Measurements from ENCODE around the gene CXorf66.
"Not testable (repeated sequence)": the region's sequence is repeated elsewhere in the genome, so short reads cannot be mapped to it uniquely, and the experiment has no call there.

The CXorf66 gene

GRCh38 chrX:139965421-139965820 lies at the start of gene CXorf66:
CXorf66 (minus strand) TSS chrX:139965521; CDS start chrX:139965496, 25 bp downstream.
- DNase-seq (ENCODE audit: extremely low read depth in 1 of 2, low read depth in 1 of 2), result no peak

- no peak for DNase-seq (ENCODE audit: extremely low read depth in 1 of 2, low read depth in 1 of 2)
Measured at GRCh38 chrX:139982856-139983255, 17.5 kb upstream of the CXorf66 start.

- DNase-seq (ENCODE audit: extremely low read depth in 1 of 2, low read depth in 1 of 2), result no peak
Measured at GRCh38 chrX:139974471-139974870, 9.2 kb upstream of the CXorf66 start.

- no peak for DNase-seq (ENCODE audit: extremely low read depth in 1 of 2, low read depth in 1 of 2)
Measured at GRCh38 chrX:139972629-139973624, 7.6 kb upstream of the CXorf66 start.

GRCh38 chrX:139972113-139972512 lies 6.8 kb upstream of the CXorf66 start:
- DNase-seq (ENCODE audit: extremely low read depth in 1 of 2, low read depth in 1 of 2), result no peak

GRCh38 chrX:139971394-139971749 lies 6.1 kb upstream of the CXorf66 start:
- no peak for DNase-seq (ENCODE audit: extremely low read depth in 1 of 2, low read depth in 1 of 2)

GRCh38 chrX:139969286-139969685 lies 4.0 kb upstream of the CXorf66 start:
- DNase-seq (ENCODE audit: extremely low read depth in 1 of 2, low read depth in 1 of 2), result no peak

- DNase-seq (ENCODE audit: extremely low read depth in 1 of 2, low read depth in 1 of 2), result no peak
Measured at GRCh38 chrX:139967750-139968149, 2.4 kb upstream of the CXorf66 start.

- no peak for DNase-seq (ENCODE audit: extremely low read depth in 1 of 2, low read depth in 1 of 2)
Measured at GRCh38 chrX:139967300-139967699, 2.0 kb upstream of the CXorf66 start.

- DNase-seq (ENCODE audit: extremely low read depth in 1 of 2, low read depth in 1 of 2), result not testable (repeated sequence)
Measured at GRCh38 chrX:139966159-139966558, 838 bp upstream of the CXorf66 start.

GRCh38 chrX:139961091-139961490 lies 4.2 kb downstream of the CXorf66 start:
- DNase-seq (ENCODE audit: extremely low read depth in 1 of 2, low read depth in 1 of 2), result not testable (repeated sequence)

- no peak for DNase-seq (ENCODE audit: extremely low read depth in 1 of 2, low read depth in 1 of 2)
Measured at GRCh38 chrX:139949703-139950102, 15.6 kb downstream of the CXorf66 start.

GRCh38 chrX:139945075-139945474 lies 20.2 kb downstream of the CXorf66 start:
- no peak for DNase-seq (ENCODE audit: extremely low read depth in 1 of 2, low read depth in 1 of 2)

GRCh38 chrX:139936259-139936658 lies 29.1 kb downstream of the CXorf66 start:
- no peak for DNase-seq (ENCODE audit: extremely low read depth in 1 of 2, low read depth in 1 of 2)

GRCh38 chrX:139933904-139934303 lies 31.4 kb downstream of the CXorf66 start:
- DNase-seq (ENCODE audit: extremely low read depth in 1 of 2, low read depth in 1 of 2), result no peak

GRCh38 chrX:139932901-139933796 lies 32.2 kb downstream of the CXorf66 start, which contains the start of gene ATP11C:
ATP11C (minus strand) TSS chrX:139933053; CDS start chrX:139932042, 1,011 bp downstream.
- peak; percentile 62 to 70 for DNase-seq (ENCODE audit: extremely low read depth in 1 of 2, low read depth in 1 of 2)

GRCh38 chrX:139932073-139932900 lies 33.0 kb downstream of the CXorf66 start:
- DNase-seq (ENCODE audit: extremely low read depth in 1 of 2, low read depth in 1 of 2), result no peak

GRCh38 chrX:139931646-139932072 lies 33.7 kb downstream of the CXorf66 start:
- no peak for DNase-seq (ENCODE audit: extremely low read depth in 1 of 2, low read depth in 1 of 2)

- no peak for DNase-seq (ENCODE audit: extremely low read depth in 1 of 2, low read depth in 1 of 2)
Measured at GRCh38 chrX:139930916-139931645, 34.2 kb downstream of the CXorf66 start.

- DNase-seq (ENCODE audit: extremely low read depth in 1 of 2, low read depth in 1 of 2), result no peak
Measured at GRCh38 chrX:139930401-139930800, 34.9 kb downstream of the CXorf66 start.
